ENCODE data around the gene RBM20. TPM values are rescaled to one million over a fixed set of nuclear protein-coding genes. Genes with fewer than 3 reads are reported as not detected.
A peak's percentile ranks its signal among the peaks of the same experiment; 100 is the strongest.

Gene RBM20
- total and polyA plus RNA-seq, 5 experiments from 2014 or later, result 0.20 to 0.93 (median 0.49) TPM

DNA sequence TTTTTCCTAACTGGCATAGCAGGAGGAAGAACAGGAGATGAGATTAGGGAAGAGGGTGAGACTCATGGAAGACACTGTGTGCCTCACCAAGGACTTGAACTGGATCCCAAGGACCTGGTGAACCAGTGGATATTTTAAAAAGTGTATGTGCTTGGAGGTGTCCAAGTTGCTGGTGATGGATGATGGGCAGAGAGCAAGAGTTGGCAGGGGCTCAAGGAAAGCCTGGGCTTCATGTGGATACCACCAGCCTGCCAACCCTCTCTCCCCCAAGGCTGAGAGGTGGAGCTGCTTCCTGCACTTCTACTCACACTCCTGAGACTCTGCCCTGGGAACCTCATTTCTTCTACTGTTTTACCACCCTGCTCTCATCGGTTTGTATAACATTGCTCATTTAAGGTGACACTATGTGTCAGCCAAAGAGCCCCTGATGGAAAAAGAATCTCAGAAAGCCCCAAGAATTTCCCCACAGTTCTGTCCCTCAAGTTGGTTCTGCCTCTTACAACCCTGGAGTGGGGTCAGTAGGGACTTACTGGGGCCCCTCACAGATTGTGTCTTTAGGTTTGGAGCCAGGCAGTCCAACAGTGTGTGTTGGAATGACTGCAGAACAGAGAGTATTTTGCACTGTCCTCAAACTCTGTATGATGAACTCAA lies 171.3 kb downstream of the RBM20 start:
- H3K4me1 Mint-ChIP-seq, result peaks cover 21 to 48% (median 38%) of the 10 kb centered on the region in 4 donors
- H3K27me3 Mint-ChIP-seq, result no peaks in the 10 kb centered on the region
- POLR2A ChIA-PET, result no interaction called here
- H3K9me3 Mint-ChIP-seq, result no peaks in the 10 kb centered on the region
- peak overlapping the region in 6 of 10 donors; percentile 24 to 75 (median 56) for H3K27ac Mint-ChIP-seq
- no peaks in the 10 kb centered on the region for H3K36me3 Mint-ChIP-seq
- no peak for ATAC-seq
- DNase-seq, result no peak
- H3K4me3 Mint-ChIP-seq, result peak overlapping the region in 2 of 10 donors; percentile 1 to 24

DNA sequence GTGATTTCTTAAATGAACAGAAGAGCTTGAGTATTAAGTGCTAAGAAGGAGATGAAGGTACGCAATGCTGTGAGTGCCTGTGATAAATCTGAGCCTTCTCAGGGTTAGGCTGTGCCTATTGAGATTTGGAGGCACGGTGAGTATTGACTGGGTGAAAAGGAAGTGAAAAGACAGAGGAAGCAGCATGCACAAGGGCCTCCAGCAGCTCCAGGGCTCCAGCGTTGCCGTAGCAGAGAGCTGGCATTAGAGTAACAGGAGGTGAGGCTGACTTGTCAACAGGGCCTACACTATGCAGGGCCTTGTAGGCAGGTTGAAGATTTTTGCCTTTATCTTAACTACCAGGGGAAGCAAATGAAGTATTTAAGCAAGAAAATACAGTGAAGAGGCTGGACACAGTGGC lies 173.5 kb downstream of the RBM20 start:
- H3K4me1 Mint-ChIP-seq, result peaks cover 27 to 55% (median 49%) of the 10 kb centered on the region in 4 donors
- H3K27me3 Mint-ChIP-seq, result no peaks in the 10 kb centered on the region
- no peaks in the 10 kb centered on the region for H3K36me3 Mint-ChIP-seq
- POLR2A ChIA-PET, result interaction anchor here (0.8 to 1.8 kb wide), 7 partner anchors 10 to 54 kb away, joined by 3 to 6 read pairs (median 4); partner anchors contain the start of gene PDCD4
- DNase-seq (peak in 3 of 10 donors; percentile 9 to 40 (median 21)), ATAC-seq (peak; percentile 46 to 75)
- peak overlapping the region; percentile 8 to 91 (median 84) for H3K27ac Mint-ChIP-seq
- H3K9me3 Mint-ChIP-seq, result no peaks in the 10 kb centered on the region
- H3K4me3 Mint-ChIP-seq, result peak overlapping the region in 5 of 10 donors; percentile 1 to 72 (median 42)

DNA sequence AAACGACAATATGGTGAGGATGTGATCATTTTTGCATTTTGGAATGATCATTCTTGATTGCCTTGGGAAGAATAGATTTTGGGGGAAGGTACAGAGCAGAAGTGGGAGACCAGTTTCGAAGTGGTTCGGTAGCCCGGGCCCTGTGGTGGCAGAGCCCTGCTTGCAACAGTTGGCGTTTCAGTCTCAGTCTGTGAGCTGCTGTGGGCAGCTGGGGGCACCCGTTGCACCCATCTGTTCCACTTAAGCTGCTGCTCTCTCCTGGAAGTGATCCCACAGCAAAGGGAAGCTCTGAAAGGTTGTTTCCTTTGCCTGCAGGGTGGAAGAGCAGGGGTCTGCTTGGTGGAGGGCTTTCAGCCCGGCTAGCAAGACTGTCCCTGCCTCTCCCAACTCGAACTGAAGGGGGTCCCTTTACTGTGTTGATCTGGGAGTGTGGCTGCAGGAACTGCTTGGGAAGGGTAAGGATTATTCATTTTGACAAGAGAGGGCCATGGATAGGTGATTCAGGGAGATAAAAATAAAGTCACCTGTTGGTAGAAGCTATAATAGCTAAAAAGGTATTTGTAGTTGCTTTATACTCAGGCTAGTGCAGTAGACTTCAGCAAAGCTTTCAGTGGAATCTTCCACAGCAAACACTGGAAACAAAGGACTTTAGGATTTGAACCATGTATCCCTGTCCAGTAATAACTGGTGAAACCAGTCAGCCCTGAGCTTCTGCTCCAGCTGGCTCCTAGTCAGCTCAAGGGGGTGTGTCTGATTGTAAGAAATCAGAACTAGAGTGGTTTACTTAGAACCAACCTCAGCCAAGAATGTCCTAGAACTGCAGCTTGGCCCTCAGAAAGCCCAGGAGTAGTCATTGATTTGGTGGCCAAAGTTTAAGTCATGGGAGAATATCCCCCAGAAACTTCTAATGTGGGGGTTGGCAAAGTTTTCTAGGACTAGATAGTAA lies 174.4 kb downstream of the RBM20 start:
- Mint-ChIP-seq H3K9me3 (no peaks in the 10 kb centered on the region), H3K36me3 (no peaks in the 10 kb centered on the region), H3K27me3 (no peaks in the 10 kb centered on the region), H3K4me3 (no peak overlapping the region), H3K4me1 (peaks cover 27 to 56% (median 47%) of the 10 kb centered on the region in 4 donors), H3K27ac (peak overlapping the region in 7 of 10 donors; percentile 4 to 67 (median 26))
- ATAC-seq (no peak), DNase-seq (no peak)
- POLR2A ChIA-PET, result interaction anchor here (0.7 to 1.6 kb wide), 8 partner anchors 10 to 54 kb away, joined by 3 to 4 read pairs (median 3); no protein-coding TSS in a partner anchor

DNA sequence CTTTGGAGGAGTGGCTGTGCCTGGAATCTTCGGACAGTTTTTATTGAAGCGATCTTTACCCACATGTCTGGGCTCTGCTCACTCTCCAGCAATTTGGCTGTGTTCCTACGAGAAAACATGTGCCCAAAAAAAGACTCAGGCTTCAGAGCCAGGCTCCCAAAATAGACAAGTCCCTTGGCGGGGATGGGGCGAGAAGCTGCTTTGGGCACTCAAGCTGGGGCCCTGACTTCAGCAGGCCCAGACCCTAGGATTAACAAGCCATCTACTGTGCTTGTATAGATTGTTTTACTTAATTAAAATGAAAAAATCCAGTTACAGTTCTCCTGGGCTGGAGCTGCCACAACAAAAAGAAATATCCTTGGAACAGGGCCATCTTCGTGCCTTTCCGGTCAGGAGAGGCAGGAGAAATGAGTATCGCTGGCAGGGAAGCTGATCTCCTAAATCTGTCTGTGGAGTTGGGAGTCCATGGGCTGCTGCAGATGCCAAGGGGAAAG lies 176.2 kb downstream of the RBM20 start:
- Mint-ChIP-seq H3K36me3 (no peaks in the 10 kb centered on the region), H3K27ac (peak overlapping the region in 4 of 10 donors; percentile 12 to 37 (median 30)), H3K4me1 (peaks cover 24 to 42% (median 38%) of the 10 kb centered on the region in 4 donors), H3K27me3 (no peaks in the 10 kb centered on the region), H3K4me3 (no peak overlapping the region), H3K9me3 (no peaks in the 10 kb centered on the region)
- POLR2A ChIA-PET, result interaction anchor here (1.0 kb wide), 1 partner anchor 18 kb away, joined by 3 read pairs; no protein-coding TSS in a partner anchor
- DNase-seq (no peak), ATAC-seq (no peak)

DNA sequence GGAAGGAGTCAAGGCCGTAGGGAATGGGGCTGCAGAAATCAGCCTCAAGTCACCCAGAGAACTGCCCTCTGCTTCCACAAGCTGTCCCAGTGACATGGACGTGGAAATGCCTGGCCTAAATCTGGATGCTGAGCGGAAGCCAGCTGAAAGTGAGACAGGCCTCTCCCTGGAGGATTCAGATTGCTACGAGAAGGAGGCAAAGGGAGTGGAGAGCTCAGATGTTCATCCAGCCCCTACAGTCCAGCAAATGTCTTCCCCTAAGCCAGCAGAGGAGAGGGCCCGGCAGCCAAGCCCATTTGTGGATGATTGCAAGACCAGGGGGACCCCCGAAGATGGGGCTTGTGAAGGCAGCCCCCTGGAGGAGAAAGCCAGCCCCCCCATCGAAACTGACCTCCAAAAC lies 177.4 kb downstream of the RBM20 start:
- Mint-ChIP-seq H3K27me3 (no peaks in the 10 kb centered on the region), H3K9me3 (no peaks in the 10 kb centered on the region), H3K4me1 (peaks cover 22 to 31% (median 27%) of the 10 kb centered on the region in 4 donors), H3K27ac (no peak overlapping the region), H3K36me3 (no peaks in the 10 kb centered on the region), H3K4me3 (no peak overlapping the region)
- DNase-seq (no peak), ATAC-seq (no peak)
- POLR2A ChIA-PET, result interaction anchor here (0.7 to 1.0 kb wide), 2 partner anchors 18 to 49 kb away, joined by 3 read pairs; no protein-coding TSS in a partner anchor

DNA sequence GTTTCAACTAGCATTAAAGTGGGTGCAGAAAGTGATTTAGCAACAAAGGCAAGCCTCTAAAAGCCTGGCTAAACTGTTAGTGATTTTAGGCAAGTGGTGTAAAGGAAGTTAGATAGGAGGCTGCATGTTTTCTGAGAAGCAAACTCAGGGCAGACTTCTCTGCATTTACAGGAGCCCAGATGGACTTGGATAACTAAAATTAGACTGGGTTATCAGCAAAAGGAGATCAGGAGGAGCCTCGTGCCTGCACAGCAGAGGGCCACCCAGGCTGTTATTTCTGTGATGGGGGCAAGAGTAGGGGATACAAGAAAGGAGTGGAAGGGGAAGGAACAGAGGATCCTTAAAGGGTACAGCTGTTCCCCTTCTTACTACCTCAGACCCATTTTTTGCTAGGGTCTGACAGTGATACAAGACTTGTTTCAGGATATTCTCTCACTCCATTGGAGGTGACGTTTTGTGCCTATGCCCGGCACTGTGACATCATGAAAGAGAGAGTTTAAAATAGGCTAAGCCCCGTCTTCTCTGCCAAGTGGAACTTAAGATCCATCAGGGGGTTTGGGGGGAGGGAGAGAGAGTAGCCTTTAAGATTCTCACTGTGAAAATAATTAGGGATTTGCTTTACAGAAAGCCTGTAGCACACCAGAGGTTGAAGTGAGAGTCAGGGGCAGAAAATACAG lies 178.0 kb downstream of the RBM20 start:
- DNase-seq (no peak), ATAC-seq (no peak)
- Mint-ChIP-seq H3K4me1 (peaks cover 15 to 24% (median 21%) of the 10 kb centered on the region in 4 donors), H3K27ac (peak overlapping the region in 8 of 10 donors; percentile 7 to 90 (median 74)), H3K36me3 (no peaks in the 10 kb centered on the region), H3K9me3 (no peaks in the 10 kb centered on the region), H3K27me3 (no peaks in the 10 kb centered on the region), H3K4me3 (no peak overlapping the region)
- POLR2A ChIA-PET, result interaction anchor here (1.0 kb wide), 1 partner anchor 48 kb away, joined by 3 read pairs; no protein-coding TSS in a partner anchor

DNA sequence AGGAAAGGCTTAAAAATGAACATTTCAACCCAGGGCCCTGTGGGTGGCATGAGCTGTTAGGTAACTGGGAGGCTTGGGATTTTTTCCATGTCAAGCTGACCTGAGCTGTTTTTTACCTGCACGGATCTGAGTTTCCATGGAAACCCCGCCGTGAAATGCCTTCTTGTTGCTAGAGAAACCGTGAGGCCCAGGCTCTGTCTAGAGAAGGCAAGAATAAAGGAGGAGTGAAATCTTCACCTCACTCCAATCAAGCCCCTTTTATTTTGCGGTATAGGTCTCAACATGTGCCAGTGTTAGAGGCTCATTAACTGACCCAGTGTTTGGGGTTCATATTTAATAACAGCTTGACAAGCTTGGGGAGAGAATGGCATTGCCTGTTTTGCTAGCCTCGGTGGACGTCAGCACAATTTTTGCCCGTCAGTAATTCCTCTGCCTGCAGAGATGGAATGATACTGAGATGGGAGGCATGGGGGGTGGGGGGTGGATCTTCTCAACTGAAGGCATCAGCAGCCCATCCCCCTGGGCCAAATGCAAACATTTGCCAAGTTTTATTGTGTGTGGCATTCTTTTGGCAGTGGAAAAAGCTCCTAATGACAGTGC lies 178.7 kb downstream of the RBM20 start:
- H3K27ac Mint-ChIP-seq, result peak overlapping the region in 3 of 10 donors; percentile 7 to 24 (median 19)
- H3K4me1 Mint-ChIP-seq, result peaks cover 9 to 18% (median 14%) of the 10 kb centered on the region in 4 donors
- no peak for DNase-seq
- H3K4me3 Mint-ChIP-seq, result no peak overlapping the region
- H3K9me3 Mint-ChIP-seq, result no peaks in the 10 kb centered on the region
- POLR2A ChIA-PET, result no interaction called here
- no peaks in the 10 kb centered on the region for H3K27me3 Mint-ChIP-seq
- ATAC-seq, result no peak
- H3K36me3 Mint-ChIP-seq, result no peaks in the 10 kb centered on the region

DNA sequence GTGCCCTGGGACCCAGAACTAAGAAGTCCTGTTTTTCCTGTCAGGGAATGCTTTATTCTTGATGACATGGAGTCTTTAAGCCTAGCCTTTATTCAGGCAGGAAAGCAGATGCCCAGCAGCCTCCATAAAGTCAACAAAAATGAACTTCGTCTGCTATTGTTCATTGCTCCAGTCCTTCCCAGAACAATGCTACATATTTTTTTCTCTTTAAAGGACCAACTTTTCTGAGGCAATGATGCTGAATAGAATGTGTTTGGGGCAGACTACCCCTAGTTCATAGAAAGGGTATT lies 180.0 kb downstream of the RBM20 start:
- POLR2A ChIA-PET, result interaction anchor here (0.6 kb wide), 1 partner anchor 33 kb away, joined by 3 read pairs; no protein-coding TSS in a partner anchor
- no peak for ATAC-seq
- no peak for DNase-seq
- H3K9me3 Mint-ChIP-seq, result no peaks in the 10 kb centered on the region
- peaks cover 7 to 14% (median 12%) of the 10 kb centered on the region in 4 donors for H3K4me1 Mint-ChIP-seq
- H3K27ac Mint-ChIP-seq, result no peak overlapping the region
- no peak overlapping the region for H3K4me3 Mint-ChIP-seq
- no peaks in the 10 kb centered on the region for H3K36me3 Mint-ChIP-seq
- H3K27me3 Mint-ChIP-seq, result no peaks in the 10 kb centered on the region

DNA sequence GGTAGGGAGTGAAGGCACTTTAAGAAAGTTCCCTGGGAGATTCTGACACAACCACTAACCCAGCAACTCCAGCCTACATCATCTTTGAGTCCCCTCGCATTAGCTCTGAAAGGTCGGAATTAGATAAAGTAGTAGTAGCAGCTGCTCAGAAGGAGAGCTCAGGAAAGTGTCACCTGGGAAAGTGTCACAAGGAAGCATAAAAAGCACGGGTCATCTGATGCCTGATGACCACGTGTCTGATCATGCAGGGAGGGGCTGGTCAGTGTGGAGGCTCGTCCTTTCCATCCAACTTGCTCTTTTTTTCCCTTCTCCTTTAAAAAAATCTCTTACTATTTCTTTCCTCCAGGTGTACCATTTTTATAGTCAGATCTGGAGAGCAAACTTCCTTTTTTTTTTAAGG lies 180.5 kb downstream of the RBM20 start:
- H3K4me3 Mint-ChIP-seq, result no peak overlapping the region
- no peak for DNase-seq
- POLR2A ChIA-PET, result interaction anchor here (1.2 to 1.4 kb wide), 2 partner anchors 22 to 48 kb away, joined by 3 to 5 read pairs; no protein-coding TSS in a partner anchor
- ATAC-seq, result no peak
- H3K27ac Mint-ChIP-seq, result peak overlapping the region in 2 of 10 donors; percentile 12 to 57
- no peaks in the 10 kb centered on the region for H3K36me3 Mint-ChIP-seq
- no peaks in the 10 kb centered on the region for H3K27me3 Mint-ChIP-seq
- no peaks in the 10 kb centered on the region for H3K9me3 Mint-ChIP-seq
- H3K4me1 Mint-ChIP-seq, result peaks cover 7 to 14% (median 11%) of the 10 kb centered on the region in 4 donors

DNA sequence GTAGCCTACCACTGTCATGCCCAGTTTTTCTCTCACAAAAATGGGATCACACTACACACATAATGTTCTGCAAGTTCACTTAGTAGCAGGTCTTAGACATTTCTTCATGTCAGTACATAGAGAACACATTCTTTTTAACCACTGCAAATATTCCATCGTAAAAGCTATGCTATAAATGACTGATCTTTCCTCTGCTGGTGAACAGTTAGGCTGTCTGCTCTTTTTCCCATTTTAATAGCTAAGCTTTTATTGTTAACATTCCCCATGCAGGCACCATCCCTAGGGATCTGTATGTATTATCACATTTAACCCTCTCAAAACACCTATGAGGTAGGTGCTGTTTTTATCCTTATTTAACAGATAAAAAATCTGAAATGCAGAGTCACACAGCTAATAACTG lies 181.4 kb downstream of the RBM20 start:
- no peaks in the 10 kb centered on the region for H3K9me3 Mint-ChIP-seq
- no peaks in the 10 kb centered on the region for H3K36me3 Mint-ChIP-seq
- no peaks in the 10 kb centered on the region for H3K27me3 Mint-ChIP-seq
- POLR2A ChIA-PET, result interaction anchor here (1.2 to 1.4 kb wide), 2 partner anchors 21 to 48 kb away, joined by 3 to 5 read pairs; no protein-coding TSS in a partner anchor
- DNase-seq (no peak), ATAC-seq (no peak)
- peaks cover 7 to 15% (median 12%) of the 10 kb centered on the region in 4 donors for H3K4me1 Mint-ChIP-seq
- peak overlapping the region in 2 of 10 donors; percentile 10 to 56 for H3K27ac Mint-ChIP-seq
- H3K4me3 Mint-ChIP-seq, result no peak overlapping the region

DNA sequence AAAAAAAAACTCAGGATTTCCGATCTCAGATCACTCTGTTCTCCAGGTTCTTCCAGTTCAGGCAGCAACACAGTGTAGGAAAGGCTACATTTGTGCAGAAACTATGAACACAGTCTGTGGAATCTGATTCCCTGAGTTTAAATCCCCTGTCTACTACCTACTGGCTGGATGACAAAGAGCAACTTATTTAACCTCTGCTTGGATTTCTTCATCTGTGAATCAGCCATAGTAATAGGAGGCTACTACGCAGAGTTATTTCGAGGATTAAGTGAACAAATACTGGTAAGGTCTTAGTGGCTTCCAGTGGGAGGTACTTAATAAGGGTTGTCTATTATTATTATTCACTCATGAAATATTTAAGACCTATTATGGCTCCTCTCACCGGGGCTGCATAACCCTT lies 183.3 kb downstream of the RBM20 start:
- no peaks in the 10 kb centered on the region for H3K9me3 Mint-ChIP-seq
- POLR2A ChIA-PET, result interaction anchor here (1.1 to 1.4 kb wide), 2 partner anchors 10 to 14 kb away, joined by 3 to 5 read pairs; no protein-coding TSS in a partner anchor
- peaks cover under 1 to 15% (median 5%) of the 10 kb centered on the region in 4 donors for H3K4me1 Mint-ChIP-seq
- no peak for DNase-seq
- H3K27me3 Mint-ChIP-seq, result no peaks in the 10 kb centered on the region
- no peak for ATAC-seq
- H3K4me3 Mint-ChIP-seq, result no peak overlapping the region
- peak overlapping the region in 2 of 10 donors; percentile 25 to 41 for H3K27ac Mint-ChIP-seq
- H3K36me3 Mint-ChIP-seq, result no peaks in the 10 kb centered on the region

All from naive thymus-derived CD8-positive, alpha-beta T cell (primary cell).